ENCODE data around the gene RMRP.

RMRP gene

DNA sequence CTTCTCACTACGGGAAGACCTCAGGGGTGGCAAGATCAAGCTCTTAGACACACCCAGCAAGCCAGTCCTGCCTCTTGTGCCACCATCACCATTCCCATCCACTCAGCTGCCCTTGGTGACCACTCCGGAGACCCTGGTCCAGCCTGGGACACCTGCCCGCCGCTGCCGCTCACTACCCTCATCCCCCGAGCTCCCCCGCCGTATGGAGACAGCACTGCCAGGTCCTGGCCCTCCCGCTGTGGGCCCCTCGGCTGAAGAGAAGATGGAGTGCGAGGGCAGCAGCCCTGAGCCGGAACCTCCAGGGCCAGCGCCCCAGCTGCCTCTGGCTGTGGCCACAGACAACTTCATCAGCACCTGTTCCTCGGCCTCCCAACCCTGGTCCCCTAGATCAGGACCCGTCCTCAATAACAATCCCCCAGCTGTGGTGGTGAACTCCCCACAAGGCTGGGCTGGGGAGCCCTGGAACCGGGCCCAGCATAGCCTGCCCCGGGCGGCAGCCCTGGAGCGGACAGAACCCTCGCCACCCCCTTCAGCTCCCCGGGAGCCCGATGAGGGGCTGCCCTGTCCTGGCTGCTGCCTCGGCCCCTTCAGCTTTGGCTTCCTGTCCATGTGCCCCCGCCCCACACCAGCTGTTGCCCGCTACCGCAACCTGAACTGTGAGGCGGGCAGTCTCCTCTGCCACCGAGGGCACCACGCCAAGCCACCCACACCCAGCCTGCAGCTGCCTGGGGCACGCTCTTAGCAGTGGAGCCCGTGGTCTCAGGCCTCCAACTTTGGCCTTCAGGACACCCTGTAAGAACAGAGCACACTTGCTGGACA is 48.6 kb downstream of the RMRP start:
- no peak for DNase-seq

GRCh38 chr9:35608221-35608620 is 49.6 kb downstream of the RMRP start:
- no peak for DNase-seq

Data from stimulated activated naive CD4-positive, alpha-beta T cell treated with Interleukin-2 at 50 U/mL for 16 hours (primary cell).